Measurements from ENCODE around the gene PARP3.

DNA sequence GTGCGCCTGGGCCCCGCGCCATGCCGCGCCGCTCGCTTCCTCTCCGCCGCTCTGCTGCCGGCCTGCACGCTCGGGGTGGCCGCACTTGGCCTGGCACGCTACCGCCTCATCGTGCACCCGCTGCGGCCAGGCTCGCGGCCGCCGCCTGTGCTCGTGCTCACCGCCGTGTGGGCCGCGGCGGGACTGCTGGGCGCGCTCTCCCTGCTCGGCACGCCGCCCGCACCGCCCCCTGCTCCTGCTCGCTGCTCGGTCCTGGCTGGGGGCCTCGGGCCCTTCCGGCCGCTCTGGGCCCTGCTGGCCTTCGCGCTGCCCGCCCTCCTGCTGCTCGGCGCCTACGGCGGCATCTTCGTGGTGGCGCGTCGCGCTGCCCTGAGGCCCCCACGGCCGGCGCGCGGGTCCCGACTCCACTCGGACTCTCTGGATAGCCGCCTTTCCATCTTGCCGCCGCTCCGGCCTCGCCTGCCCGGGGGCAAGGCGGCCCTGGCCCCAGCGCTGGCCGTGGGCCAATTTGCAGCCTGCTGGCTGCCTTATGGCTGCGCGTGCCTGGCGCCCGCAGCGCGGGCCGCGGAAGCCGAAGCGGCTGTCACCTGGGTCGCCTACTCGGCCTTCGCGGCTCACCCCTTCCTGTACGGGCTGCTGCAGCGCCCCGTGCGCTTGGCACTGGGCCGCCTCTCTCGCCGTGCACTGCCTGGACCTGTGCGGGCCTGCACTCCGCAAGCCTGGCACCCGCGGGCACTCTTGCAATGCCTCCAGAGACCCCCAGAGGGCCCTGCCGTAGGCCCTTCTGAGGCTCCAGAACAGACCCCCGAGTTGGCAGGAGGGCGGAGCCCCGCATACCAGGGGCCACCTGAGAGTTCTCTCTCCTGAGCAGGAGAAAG, 14.0 kb downstream of the PARP3 start:
- TF ChIP-seq ZNF274 (IDR thresholded peaks at IDR 0.05; ENCODE audit: low read depth, low read length) (no peak), EZH2 (IDR thresholded peaks at IDR 0.05) (no peak), POLR2A (IDR thresholded peaks at IDR 0.05; ENCODE audit: borderline replicate concordance, extremely low read depth, insufficient read depth, insufficient read length) (no peak)
